Measurements from ENCODE around the gene MYO1H.
"Not testable (repeated sequence)": the region's sequence is repeated elsewhere in the genome, so short reads cannot be mapped to it uniquely, and the experiment has no call there.

The MYO1H gene

DNA sequence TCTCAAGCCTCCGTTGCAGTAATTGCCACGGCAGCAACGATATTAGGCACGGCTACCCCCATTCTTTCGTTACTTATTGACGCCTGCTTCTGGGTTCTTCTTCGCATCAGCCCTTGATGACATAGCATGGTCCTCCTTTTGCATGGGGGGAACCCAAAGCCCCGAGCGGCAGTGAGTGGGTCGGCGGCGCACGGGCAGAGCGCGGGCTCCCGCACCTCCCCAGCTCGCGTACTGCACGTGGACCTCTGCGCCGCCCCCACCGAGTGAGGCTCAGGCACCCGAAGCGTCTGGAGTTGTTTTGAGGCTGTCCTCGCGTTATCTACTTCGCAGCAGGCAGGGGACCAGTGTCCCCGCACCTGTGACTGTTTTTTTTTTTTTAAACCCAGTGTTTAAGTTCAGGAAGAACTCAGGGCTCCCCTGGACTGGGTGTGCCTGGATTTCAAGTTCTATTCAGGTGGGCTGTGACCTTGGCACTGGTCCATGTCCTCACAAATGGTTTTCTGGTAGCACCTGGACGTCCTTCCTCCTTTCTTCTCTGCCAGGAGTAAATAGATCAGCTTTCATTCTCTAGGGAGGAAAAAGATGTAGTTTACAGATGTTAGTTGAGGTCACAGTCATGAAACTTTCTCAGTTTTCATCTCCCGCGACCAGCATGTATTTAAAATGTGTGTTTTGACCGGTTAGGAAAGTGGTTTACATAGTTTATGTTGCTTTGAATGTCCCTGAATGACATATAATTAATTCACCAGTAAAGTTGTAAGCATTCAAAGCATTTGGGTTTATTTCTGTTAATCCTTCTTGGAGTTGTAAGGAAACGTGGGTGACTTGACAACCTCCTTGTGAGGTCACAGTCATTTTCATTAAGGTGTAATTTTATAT, 37.2 kb upstream of the MYO1H start (continued):
- TF ChIP-seq, protein P1, sequence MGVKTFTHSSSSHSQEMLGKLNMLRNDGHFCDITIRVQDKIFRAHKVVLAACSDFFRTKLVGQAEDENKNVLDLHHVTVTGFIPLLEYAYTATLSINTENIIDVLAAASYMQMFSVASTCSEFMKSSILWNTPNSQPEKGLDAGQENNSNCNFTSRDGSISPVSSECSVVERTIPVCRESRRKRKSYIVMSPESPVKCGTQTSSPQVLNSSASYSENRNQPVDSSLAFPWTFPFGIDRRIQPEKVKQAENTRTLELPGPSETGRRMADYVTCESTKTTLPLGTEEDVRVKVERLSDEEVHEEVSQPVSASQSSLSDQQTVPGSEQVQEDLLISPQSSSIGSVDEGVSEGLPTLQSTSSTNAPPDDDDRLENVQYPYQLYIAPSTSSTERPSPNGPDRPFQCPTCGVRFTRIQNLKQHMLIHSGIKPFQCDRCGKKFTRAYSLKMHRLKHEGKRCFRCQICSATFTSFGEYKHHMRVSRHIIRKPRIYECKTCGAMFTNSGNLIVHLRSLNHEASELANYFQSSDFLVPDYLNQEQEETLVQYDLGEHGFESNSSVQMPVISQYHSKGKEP (tag by site-specific recombination; IDR thresholded peaks at IDR 0.05): no peak
- TF ChIP-seq ZSCAN23 (tag by site-specific recombination; IDR thresholded peaks at IDR 0.05) (no peak), IKZF3 (tag by site-specific recombination; IDR thresholded peaks at IDR 0.05) (no peak), ZNF416 (tag by site-specific recombination; IDR thresholded peaks at IDR 0.05) (0 out of 2 replicates have a peak, but pooled peaks have one; percentile 46), ZNF521 (tag by site-specific recombination; IDR thresholded peaks at IDR 0.05) (no peak), GLI4 (tag by site-specific recombination; IDR thresholded peaks at IDR 0.05) (0 out of 2 replicates have a peak, but pooled peaks have one; percentile 55), ZNF600 (tag by site-specific recombination; IDR thresholded peaks at IDR 0.05) (peak; percentile 56; the same call in 1 of the 2 replicates), ZNF2 (tag by site-specific recombination; IDR thresholded peaks at IDR 0.05) (peak; percentile 68)
- TF ChIP-seq, protein P2, sequence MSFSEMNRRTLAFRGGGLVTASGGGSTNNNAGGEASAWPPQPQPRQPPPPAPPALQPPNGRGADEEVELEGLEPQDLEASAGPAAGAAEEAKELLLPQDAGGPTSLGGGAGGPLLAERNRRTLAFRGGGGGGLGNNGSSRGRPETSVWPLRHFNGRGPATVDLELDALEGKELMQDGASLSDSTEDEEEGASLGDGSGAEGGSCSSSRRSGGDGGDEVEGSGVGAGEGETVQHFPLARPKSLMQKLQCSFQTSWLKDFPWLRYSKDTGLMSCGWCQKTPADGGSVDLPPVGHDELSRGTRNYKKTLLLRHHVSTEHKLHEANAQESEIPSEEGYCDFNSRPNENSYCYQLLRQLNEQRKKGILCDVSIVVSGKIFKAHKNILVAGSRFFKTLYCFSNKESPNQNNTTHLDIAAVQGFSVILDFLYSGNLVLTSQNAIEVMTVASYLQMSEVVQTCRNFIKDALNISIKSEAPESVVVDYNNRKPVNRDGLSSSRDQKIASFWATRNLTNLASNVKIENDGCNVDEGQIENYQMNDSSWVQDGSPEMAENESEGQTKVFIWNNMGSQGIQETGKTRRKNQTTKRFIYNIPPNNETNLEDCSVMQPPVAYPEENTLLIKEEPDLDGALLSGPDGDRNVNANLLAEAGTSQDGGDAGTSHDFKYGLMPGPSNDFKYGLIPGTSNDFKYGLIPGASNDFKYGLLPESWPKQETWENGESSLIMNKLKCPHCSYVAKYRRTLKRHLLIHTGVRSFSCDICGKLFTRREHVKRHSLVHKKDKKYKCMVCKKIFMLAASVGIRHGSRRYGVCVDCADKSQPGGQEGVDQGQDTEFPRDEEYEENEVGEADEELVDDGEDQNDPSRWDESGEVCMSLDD (tag by site-specific recombination; IDR thresholded peaks at IDR 0.05): peak; percentile 79
- TF ChIP-seq, protein P3, sequence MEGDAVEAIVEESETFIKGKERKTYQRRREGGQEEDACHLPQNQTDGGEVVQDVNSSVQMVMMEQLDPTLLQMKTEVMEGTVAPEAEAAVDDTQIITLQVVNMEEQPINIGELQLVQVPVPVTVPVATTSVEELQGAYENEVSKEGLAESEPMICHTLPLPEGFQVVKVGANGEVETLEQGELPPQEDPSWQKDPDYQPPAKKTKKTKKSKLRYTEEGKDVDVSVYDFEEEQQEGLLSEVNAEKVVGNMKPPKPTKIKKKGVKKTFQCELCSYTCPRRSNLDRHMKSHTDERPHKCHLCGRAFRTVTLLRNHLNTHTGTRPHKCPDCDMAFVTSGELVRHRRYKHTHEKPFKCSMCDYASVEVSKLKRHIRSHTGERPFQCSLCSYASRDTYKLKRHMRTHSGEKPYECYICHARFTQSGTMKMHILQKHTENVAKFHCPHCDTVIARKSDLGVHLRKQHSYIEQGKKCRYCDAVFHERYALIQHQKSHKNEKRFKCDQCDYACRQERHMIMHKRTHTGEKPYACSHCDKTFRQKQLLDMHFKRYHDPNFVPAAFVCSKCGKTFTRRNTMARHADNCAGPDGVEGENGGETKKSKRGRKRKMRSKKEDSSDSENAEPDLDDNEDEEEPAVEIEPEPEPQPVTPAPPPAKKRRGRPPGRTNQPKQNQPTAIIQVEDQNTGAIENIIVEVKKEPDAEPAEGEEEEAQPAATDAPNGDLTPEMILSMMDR (tag by site-specific recombination; IDR thresholded peaks at IDR 0.05): no peak; the same call in 1 of the 2 replicates

DNA sequence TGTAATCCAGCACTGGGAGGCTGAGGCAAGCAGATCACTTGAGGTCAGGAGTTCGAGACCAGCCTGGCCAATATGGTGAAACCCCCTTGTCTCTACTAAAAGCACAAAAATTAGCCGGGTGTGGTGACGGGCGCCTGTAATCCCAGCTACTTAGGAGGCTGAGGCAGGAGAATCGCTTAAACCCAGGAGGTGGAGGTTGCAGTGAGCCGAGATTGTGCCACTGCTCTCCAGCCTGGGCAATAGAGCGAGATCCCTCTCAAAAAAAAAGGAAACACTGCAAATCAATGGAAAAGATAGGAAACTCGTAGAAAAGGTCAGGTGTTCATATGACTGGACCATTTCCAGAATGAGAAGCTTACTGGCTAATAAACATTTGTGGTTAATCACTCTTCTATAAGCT, 26.4 kb upstream of the MYO1H start:
- CTCF ChIA-PET: interaction anchor here (1.9 kb wide), 1 partner anchor 64 kb away, joined by 4 read pairs; no protein-coding TSS in a partner anchor
- H3K4me1 ChIP-seq (ENCODE audit: control insufficient read depth, insufficient read depth, low read length); H3K27ac ChIP-seq (ENCODE audit: extremely low read depth, low read depth, low read length); H3K36me3 ChIP-seq (ENCODE audit: control insufficient read depth in 2 of 2, insufficient read depth in 1 of 2, low read length in 2 of 2); H3K9me3 ChIP-seq (ENCODE audit: control insufficient read depth, insufficient read depth, low read depth, low read length); POLR2A ChIA-PET; H3K4me3 ChIP-seq (ENCODE audit: low read depth, low read length): not testable (repeated sequence)
- TF ChIP-seq ZNF121 (tag by site-specific recombination; IDR thresholded peaks at IDR 0.05): peak; percentile 56; the same call in 1 of the 2 replicates

DNA sequence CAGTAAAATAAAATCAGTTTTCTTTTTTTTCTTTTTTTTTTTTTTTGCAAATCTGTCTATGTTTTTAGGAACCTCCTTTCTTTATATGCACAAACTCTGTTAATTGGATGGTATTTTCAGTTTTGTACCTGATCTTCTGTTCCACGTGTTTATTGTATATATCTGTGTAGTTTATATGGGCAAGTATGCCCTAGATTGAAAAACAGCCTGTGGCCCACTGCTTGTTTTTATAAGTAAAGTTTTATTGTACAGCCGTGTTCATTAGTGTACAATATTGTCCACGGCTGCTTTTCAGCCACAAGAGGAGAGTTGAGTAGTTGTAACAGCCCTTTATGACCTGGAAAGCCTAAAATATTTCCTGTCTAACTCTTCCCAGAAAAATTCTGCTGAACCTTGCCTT, 18.7 kb upstream of the MYO1H start:
- ChIA-PET CTCF (interaction anchor here (0.7 to 1.1 kb wide), 3 partner anchors 20 to 417 kb away, joined by 3 to 4 read pairs (median 3); no protein-coding TSS in a partner anchor), POLR2A (interaction anchor here (0.7 kb wide), 1 partner anchor 47 kb away, joined by 4 read pairs; no protein-coding TSS in a partner anchor)
- no peak overlapping the region for H3K27ac ChIP-seq (ENCODE audit: extremely low read depth, low read depth, low read length)
- no peaks in the 10 kb centered on the region for H3K36me3 ChIP-seq (ENCODE audit: control insufficient read depth in 2 of 2, insufficient read depth in 1 of 2, low read length in 2 of 2)
- H3K4me3 ChIP-seq (ENCODE audit: low read depth, low read length): no peak overlapping the region
- H3K4me1 ChIP-seq (ENCODE audit: control insufficient read depth, insufficient read depth, low read length): no peaks in the 10 kb centered on the region
- no peaks in the 10 kb centered on the region for H3K9me3 ChIP-seq (ENCODE audit: control insufficient read depth, insufficient read depth, low read depth, low read length)
- TF ChIP-seq, protein P4, sequence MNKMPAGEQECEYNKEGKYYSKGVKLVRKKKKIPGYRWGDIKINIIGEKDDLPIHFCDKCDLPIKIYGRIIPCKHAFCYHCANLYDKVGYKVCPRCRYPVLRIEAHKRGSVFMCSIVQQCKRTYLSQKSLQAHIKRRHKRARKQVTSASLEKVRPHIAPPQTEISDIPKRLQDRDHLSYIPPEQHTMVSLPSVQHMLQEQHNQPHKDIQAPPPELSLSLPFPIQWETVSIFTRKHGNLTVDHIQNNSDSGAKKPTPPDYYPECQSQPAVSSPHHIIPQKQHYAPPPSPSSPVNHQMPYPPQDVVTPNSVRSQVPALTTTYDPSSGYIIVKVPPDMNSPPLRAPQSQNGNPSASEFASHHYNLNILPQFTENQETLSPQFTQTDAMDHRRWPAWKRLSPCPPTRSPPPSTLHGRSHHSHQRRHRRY (tag by site-specific recombination; IDR thresholded peaks at IDR 0.05): no peak
- TF ChIP-seq ZNF530 (tag by site-specific recombination; IDR thresholded peaks at IDR 0.05; ENCODE audit: low read depth) (no peak), ZNF624 (tag by site-specific recombination; IDR thresholded peaks at IDR 0.05) (no peak), KLF8 (tag by site-specific recombination; IDR thresholded peaks at IDR 0.05) (no peak), ZNF629 (tag by site-specific recombination; IDR thresholded peaks at IDR 0.05) (no peak), ZNF747 (tag by site-specific recombination; IDR thresholded peaks at IDR 0.05) (no peak), SALL2 (tag by site-specific recombination; IDR thresholded peaks at IDR 0.05; ENCODE audit: borderline replicate concordance) (no peak), ZNF157 (tag by site-specific recombination; IDR thresholded peaks at IDR 0.05) (no peak)
- TF ChIP-seq, protein P5, sequence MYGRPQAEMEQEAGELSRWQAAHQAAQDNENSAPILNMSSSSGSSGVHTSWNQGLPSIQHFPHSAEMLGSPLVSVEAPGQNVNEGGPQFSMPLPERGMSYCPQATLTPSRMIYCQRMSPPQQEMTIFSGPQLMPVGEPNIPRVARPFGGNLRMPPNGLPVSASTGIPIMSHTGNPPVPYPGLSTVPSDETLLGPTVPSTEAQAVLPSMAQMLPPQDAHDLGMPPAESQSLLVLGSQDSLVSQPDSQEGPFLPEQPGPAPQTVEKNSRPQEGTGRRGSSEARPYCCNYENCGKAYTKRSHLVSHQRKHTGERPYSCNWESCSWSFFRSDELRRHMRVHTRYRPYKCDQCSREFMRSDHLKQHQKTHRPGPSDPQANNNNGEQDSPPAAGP (tag by site-specific recombination; IDR thresholded peaks at IDR 0.05): no peak
- TF ChIP-seq, protein P6, sequence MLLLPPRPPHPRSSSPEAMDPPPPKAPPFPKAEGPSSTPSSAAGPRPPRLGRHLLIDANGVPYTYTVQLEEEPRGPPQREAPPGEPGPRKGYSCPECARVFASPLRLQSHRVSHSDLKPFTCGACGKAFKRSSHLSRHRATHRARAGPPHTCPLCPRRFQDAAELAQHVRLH (tag by site-specific recombination; IDR thresholded peaks at IDR 0.05): no peak
- TF ChIP-seq, protein P3 (tag by site-specific recombination; IDR thresholded peaks at IDR 0.05): no peak
